Sigmoid colon (tissue), 4 donors: ENCODE measurements around the gene IL32.

Experiments
- CTCF ChIP-seq, 4 experiments: fragments of 450-650 bp in 3 of 4; fragments of 200-600 bp in 1 of 4; IDR thresholded peaks; one replicate each; pipeline ENCODE4 v1.5.1; 2016 to 2019; ENCODE audit warnings: antibody characterized with exemption in 4 of 4, mild to moderate bottlenecking in 3 of 4, moderate library complexity in 2 of 4
- POLR2A ChIP-seq, 2 donors: fragments of 450-650 bp; IDR thresholded peaks; one replicate each; pipeline ENCODE4 v1.6.1; 2016; ENCODE audit warnings: antibody characterized with exemption in 2 of 2, mild to moderate bottlenecking in 2 of 2, moderate library complexity in 2 of 2
- POLR2AphosphoS5 ChIP-seq, 4 donors: sonication (generic); formaldehyde crosslinking; IDR thresholded peaks; one replicate each; pipeline ENCODE4 v1.6.1; 2017; ENCODE audit warnings: antibody characterized with exemption in 4 of 4

- no peak for TF ChIP-seq CTCF (IDR thresholded peaks at IDR 0.05)
- no peak for TF ChIP-seq POLR2AphosphoS5 (IDR thresholded peaks at IDR 0.05)
- TF ChIP-seq POLR2A (IDR thresholded peaks at IDR 0.05) = no peak
Measured at GRCh38 chr16:3047387-3047720, 18.1 kb upstream of the IL32 start.
